Stimulated activated naive CD4-positive, alpha-beta T cell treated with Interleukin-2 at 50 U/mL for 16 hours (primary cell): ENCODE data around the gene C11orf16.
A peak's percentile ranks its signal among the peaks of the same experiment; 100 is the strongest.
"Not testable (repeated sequence)": the region's sequence is repeated elsewhere in the genome, so short reads cannot be mapped to it uniquely, and the experiment has no call there.

Experiments used
- DNase-seq: peaks from one replicate; lab custom pipeline; 2025; lab: John Stamatoyannopoulos, UW

Gene C11orf16

GRCh38 chr11:8937159-8937558, 4.4 kb upstream of the C11orf16 start:
- no peak for DNase-seq

GRCh38 chr11:8935789-8936188, 3.0 kb upstream of the C11orf16 start:
- not testable (repeated sequence) for DNase-seq

DNA sequence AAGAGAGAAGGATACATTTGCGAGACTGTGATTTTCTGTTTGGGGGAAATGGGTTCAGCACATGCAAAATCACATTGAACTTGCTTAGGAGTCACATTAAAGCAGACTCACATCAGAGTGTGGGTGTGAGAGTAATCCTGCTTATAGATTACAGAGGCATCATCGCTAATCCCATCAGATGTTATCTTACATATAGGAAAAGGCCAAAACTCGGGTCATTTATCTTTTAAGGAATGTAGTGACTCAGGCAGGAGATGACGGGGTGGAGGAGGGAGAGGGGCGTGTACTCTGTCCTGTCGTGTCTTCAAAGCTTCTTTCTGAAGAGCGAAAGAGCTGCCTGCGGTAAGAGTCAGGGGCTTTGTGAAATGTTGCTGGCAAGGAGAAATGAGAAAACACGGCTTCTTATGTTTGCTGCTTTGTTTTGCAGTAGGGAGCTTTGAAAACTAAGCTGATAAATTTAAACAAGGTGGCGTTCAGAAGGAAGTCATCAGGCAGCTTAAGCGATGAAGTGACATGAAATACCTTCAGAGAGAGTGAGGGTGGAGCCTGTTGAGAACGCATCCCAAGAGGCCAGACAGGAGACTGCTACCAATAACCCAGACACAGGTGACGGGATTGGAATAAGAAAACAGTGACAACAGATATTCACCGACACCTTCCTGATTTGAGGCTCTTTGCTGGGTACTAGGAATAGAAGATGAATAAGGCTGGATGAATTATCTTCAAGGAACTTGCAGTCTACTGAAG, 2.2 kb upstream of the C11orf16 start:
- DNase-seq = no peak

- DNase-seq = no peak
Measured at GRCh38 chr11:8933931-8934330, 1.2 kb upstream of the C11orf16 start.

GRCh38 chr11:8930456-8931175, 2.1 kb downstream of the C11orf16 start:
- no peak for DNase-seq

GRCh38 chr11:8928981-8929615, 3.6 kb downstream of the C11orf16 start:
- DNase-seq = no peak

- DNase-seq = no peak
Measured at GRCh38 chr11:8928205-8928604, 4.5 kb downstream of the C11orf16 start.

GRCh38 chr11:8927233-8927632, 5.5 kb downstream of the C11orf16 start:
- no peak for DNase-seq

DNA sequence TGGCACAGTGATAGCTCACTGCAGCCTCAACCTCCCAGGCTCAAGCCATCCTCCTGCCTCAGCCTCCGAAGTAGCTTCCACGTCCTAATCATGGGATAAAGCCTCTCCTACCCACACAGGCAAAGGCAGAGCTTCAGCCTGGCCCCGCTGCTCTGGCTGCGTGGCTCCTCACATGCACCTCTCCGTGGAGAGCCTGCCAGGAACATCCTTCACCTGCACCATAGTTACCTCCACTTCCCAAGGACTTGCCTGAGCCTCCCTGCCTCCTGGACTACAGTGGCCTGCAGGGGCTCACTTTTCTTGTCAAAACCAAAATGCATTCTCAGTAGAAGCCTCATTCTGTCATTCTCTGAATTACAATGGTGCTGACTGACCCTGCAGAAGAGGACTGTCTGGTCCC, 6.5 kb downstream of the C11orf16 start:
- DNase-seq = no peak

DNA sequence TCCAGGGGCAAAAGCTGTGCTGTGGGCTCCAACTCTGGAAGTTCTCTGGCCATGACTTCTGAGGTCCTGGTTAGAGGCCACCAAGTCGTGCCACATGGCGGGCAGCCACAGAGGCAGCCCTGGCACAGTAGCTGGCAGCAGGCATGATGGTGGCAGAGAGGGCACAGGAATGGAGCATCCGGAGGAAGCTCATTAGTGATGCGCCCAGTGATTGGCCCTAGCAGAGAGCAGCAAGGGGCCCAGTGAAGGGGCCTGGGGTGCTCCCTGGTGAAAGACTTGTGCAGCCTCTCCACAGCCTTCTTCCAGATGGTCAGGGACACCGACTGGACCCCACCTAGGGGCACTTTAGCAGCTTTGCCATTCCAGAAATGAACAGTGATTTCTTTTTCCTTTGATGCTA, 7.0 kb downstream of the C11orf16 start:
- no peak for DNase-seq

DNA sequence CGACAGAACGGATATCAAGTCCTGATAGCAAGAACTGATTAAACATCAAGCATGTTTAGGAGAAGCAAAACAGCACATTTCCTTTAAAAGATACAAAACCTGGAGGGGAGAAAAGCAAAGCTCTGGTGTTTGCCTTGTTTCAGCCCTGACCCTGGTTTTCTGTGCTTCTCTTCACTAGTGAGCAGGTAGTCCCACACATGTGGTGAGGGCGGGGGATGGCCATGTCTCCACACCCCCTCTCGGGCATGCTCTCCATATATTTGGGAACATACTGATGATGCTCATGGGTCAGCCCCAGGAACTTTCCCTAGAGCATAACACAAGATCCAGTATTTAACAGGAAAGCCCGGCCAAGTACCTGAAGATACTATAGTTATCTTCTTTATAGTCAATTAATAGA, 10.1 kb downstream of the C11orf16 start:
- no peak for DNase-seq

GRCh38 chr11:8917157-8917825, 15.5 kb downstream of the C11orf16 start:
- DNase-seq = no peak

GRCh38 chr11:8914661-8915018, 18.1 kb downstream of the C11orf16 start:
- no peak for DNase-seq

DNA sequence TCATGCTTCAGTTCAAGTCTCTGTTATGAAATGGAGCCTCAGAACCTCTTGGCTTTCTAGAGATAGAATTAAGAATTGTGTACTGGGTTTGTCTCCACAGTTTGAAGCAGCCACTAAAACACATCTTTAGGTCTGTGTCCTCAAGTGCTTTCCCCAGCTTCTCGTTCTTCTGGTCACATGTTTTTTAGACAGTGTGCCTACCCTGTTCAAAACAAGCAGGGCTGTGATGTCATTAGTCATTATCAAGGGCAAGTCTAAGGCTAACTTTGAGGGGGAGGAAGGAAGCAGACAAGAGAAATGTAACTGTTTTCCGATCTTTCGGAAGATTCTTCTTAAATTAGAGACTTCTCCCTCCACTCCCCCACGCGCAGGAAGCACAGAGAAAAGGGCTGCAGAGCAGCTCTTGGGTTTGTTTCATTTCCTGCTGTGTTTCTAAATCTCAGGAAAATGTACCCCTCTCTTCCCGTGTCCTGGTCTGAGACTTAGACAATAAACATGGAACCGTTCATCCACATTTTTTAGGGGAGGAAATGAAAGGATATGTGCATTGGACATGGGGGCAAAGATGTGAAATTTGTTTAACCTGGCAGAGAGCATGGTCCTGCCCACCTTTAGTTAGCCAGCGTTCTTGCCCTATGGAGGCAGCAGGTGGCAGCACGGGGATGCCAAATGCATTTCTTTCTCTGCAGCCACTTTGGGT, 18.6 kb downstream of the C11orf16 start:
- DNase-seq = peak; percentile 11

DNA sequence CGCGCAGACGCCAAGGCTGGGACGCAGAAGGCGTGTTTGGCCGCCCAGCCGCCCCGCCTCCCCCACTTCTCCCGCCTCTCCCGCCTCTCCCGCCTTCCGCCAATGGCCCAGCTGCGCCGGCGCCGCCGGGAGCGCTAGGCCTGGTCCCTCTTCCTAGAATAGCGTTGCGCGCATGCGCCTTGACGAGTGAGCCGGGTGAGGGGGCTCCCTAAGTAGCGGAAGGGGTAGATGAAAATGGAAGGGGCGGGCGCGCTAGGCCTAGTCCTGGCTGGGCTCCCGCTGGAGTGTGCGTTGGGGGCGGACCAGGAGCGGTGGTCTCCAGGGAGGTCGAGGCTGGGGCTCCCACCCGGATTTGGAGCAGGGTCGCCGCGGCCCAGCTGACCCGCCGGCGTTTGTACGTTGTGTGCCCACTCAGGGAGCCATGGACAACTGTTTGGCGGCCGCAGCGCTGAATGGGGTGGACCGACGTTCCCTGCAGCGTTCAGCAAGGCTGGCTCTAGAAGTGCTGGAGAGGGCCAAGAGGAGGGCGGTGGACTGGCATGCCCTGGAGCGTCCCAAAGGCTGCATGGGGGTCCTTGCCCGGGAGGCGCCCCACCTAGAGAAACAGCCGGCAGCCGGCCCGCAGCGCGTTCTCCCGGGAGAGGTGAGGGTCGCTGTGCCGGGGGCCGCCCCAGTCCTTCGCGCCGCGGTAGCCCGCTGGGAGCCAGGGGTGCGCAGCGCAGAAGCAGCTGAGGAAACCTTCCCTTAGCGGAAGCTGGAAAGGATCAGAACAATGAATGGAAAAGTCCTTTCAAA, 21.5 kb downstream of the C11orf16 start, which contains the start of gene AKIP1:
Gene AKIP1 (plus strand): TSS at position 161 of the 795 bp plus-strand sequence. CDS start 261 bp downstream, at position 422.
- peak; percentile 76 for DNase-seq

DNA sequence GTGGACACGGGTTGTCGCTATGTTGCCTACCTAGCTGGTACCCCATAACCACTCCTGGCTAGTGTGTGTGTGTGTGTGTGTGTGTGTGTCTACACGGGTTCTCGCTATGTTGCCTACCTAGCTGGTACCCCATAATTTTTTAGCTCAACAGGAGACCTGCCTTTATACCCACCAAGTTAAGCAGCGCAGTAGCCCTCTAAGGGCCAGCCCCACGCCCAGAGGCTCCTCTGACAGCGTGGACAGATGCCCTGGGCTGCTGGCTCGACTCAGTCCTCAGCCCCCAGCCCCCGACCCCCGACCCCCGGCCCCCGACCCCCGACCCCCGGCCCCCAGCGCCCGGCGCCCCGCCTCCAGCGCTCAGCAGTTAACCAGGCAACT, 22.1 kb downstream of the C11orf16 start:
- no peak for DNase-seq

- no peak for DNase-seq
Measured at GRCh38 chr11:8908099-8908498, 24.6 kb downstream of the C11orf16 start.

- no peak for DNase-seq
Measured at GRCh38 chr11:8907116-8907515, 25.6 kb downstream of the C11orf16 start.

DNA sequence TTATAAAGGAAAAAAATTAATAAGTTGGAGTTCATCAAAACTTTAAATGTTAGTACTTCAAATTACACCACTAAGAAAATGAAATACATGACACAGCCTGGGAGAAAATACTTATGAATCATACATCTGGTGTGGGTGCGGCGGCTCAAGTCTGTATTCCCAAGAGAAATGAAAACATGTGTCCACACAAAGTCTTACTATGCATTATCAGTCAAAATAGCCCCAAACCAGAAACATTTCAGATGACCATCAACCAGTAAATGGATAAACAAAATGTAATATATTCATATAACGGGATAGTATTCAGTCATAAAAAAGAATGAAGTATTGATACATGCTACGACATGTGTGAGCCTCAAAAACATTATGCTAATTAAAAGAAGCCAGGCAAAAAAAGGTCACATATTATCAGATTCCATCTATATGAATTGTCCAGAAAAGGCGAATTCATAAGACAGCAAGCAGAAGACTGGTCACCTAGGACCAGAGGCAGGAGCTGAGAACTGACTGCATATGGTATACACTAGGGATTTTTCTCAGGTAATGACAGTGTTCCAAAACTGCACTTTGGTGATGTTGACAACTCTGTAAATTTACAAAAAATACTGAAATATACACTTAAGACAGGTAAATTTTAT, 27.1 kb downstream of the C11orf16 start:
- no peak for DNase-seq

- DNase-seq = no peak
Measured at GRCh38 chr11:8899119-8899753, 33.5 kb downstream of the C11orf16 start.
